ENCODE measurements around the gene C9orf72.

The C9orf72 gene

DNA sequence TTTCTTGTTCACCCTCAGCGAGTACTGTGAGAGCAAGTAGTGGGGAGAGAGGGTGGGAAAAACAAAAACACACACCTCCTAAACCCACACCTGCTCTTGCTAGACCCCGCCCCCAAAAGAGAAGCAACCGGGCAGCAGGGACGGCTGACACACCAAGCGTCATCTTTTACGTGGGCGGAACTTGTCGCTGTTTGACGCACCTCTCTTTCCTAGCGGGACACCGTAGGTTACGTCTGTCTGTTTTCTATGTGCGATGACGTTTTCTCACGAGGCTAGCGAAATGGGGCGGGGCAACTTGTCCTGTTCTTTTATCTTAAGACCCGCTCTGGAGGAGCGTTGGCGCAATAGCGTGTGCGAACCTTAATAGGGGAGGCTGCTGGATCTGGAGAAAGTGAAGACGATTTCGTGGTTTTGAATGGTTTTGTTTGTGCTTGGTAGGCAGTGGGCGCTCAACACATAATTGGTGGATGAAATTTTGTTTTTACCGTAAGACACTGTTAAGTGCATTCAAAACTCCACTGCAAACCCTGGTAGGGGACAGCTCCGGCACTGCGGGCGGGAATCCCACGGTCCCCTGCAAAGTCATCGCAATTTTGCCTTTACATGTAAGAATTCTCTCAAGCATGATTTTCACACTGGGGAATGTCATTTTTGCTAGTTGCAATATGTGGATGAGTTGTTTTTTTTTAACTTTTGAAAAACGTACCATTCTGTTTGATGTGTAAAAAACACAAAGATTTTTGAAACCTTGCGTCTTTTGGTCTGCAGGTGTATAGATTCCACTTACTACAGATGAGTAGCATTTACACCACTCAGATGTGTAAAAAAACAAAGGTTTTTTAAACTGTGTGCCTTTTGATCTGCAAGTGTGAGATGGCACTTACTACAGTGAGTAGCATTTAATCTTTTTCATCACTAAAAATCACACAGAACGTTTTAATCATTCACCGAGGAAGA, 631 bp upstream of the C9orf72 start:
- DNase-seq = peak; percentile 74 to 86 (median 84)

DNA sequence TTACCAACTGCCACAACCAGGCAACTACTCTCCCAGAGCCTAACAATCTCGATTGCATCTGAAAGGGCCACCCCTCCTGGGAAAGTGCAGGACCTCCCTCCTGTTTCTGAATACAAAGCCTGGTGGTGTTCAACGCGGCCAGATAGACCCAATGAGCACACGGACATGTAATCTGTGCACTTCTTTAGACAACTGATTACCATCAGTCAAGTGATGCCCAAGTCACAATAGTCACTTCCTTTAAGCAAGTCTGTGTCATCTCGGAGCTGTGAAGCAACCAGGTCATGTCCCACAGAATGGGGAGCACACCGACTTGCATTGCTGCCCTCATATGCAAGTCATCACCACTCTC, 739 bp downstream of the C9orf72 start:
- no peak for DNase-seq

DNA sequence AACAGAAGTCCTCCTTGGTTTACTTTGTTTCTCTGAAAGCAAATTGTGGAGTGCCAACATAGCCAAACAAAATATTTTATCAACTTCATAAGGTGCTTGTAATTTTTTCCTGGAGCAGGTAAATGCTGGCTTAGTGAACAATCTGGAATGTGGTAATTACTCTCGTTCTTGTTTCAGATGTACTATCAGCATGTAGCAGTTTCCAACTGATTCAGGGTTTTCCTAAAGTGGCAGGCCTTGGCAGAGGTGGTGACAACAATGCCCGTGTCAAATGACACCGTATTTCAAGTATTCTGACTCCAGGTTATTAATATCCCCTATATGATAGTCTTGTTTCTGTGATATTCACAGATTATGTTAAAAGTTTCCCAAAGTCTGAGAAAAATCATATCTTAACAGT, 1.2 kb downstream of the C9orf72 start:
- DNase-seq = no peak

DNA sequence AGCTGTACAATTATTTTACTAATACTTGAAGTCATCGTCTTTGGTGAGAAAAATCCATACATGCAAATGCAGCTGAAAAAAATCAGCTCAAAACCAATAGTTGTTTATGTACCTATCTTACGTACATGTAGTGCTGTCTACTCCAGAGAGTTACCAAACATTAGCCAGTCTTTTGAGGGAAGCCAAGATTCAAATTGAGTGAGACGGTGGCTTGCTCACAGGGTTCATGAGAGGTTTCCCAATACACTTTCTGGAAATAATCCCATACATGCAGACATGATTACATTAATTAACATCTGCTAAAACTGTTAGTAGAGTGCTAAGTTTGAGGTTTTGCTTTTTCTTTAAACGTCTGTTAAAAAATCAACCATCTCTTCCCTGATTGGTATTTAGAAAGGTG, 2.3 kb downstream of the C9orf72 start:
- no peak for DNase-seq

DNA sequence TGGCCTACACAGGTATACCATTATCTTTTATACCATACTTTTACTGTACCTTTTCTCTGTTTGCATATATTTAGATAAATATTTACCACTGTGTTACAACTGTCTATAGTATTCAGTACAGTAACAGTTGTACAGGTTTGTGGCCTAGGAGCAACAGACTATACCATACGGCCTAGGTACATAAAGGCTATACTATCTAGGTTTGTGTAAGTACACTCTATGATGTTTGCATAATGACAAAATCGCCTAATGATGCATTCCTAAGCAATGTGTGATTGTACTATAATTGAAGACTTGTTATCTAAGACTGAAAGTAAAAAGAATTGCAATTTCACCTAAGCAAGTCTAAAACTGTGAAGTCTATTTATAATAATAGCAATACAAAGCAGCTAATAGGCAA, 3.9 kb downstream of the C9orf72 start:
- no peak for DNase-seq

DNA sequence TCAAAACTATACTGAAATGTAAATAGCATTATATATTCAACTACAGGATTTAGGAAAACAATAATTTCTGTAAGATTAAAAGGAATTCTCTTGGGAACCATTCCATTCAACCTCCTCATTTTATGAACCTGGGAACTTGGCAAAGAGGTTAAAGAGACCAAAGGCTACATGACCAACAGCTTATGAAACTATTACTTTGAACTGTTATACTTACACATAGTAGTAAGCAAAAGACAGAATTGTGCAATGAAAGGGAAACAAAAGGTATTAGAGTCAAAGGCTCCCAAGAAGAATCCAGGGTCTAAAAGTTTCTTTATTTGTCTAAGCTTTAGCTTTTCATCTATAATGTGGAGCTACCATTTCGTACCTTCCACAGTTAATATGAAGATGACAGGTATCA, 7.2 kb downstream of the C9orf72 start:
- no peak for DNase-seq

DNA sequence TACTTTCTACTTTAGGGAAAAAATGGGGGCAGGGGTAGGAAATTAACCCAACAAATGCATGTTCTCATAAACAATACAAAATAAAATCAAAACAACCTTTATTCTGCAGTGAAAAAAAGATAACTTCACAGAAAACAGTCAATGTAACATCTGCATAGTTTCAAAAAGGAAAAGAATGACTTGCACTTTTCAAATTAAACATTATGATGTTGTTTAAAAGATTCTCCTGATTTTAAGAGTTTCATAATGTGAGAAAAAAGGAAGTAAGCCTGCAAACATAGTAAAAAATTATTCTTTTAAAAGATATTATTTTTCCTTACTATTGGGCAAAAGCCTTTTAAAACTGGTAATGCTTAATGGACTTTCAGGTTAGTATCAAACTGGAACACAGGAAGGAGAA, 7.6 kb downstream of the C9orf72 start:
- DNase-seq = no peak

DNA sequence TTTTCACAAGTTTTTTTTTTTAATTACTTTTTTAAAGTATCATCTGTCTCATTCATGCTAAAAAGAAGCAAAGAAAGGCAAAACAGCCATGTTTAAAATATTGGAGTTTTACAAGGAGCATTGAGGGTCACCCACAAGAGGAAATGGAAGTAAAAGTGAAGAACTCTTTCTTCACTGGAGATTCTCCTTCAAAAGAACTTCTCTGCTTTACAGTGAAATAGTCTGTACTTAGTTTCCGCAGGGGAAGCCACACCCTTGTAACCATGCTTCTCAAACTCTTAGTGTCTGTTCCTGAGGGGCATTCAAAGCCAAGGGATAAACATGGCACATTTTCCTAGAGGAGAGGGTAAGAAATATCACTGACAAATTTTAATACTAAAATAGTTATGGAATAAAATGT, 8.6 kb downstream of the C9orf72 start:
- no peak for DNase-seq

DNA sequence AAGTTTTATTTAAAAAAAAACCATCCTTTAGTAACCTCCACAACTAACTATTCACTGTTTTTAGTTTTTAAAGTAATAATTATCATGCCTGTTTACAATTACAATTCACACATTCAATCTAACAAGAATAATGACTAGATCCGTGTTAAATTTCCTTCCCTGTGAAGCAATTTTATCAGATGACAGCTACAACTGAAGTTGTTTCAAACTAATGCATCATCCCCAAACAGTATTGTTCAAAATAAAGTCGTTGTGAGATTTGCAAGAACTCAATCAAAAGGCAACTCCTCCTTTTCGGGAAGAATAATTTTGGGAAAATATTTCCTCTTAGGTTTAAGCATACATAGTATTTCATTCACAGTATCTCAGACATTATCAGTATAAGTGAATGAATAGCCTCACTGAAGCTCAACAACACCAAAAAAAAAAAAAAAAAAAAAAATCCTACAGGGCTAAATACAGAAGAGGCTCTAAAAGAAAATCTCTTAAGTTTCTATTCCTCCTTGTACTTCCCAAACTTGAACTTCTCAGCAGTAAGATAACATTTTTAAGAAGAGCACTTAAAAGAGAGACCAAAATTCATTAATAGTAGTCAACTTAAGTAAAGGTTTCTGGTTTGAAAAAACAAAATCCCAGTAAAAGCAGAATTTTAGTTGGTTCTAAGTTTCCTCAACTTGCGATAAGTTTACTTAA, 9.4 kb downstream of the C9orf72 start:
- no peak for DNase-seq

DNA sequence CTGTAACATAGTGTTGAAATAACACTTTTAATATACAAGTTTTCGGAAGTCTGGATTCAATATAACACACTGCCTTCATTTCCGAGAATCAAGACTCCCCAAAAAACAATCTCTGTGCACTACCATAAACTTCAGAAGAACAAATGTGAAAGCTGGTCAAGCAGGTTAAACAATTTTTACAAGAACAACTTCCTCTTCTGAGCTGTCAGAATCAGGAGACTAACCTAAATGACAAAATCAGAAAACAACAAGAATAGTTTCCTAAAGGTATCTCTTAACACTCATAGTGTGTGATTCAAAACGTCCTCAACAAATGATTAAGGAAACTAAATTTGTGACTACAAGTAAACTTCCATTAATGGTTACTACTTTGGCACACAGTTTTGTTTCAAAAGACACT, 11.6 kb downstream of the C9orf72 start:
- DNase-seq = no peak

DNA sequence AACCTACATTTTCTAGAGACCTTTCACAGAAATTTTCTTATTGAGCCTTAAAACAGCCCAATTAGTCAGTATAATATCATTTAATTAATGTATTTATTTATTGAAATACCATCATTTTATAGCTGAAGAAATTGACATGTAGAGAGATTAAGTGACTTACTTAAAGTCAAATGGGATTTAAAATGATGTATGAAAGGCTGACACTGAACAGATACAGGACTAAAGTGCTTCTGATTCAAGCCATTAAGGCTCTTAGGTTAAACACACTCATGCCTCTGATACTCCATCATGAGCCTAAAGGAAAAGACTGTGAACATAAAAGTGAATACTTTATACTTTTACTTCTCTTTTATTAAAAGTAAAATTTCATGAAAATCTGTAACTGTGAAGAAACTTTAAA, 12.8 kb downstream of the C9orf72 start:
- no peak for DNase-seq

DNA sequence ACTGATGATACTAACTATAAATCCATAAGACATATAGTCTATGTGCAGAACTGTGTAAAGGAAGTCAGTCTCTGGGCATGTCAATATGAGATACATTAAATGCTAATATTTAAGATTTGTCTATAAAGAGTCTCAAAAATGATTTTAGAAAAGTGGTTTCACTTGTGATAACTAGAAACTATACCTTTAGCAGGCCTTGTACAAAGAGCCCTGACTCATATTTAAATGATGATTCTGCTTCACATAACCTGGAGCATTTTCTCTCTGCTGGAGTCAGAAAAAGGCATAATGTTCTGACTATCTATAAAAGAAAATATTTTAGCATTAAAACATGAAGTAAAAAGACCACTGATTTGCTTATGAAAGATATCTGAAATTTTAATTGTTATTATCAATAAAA, 15.0 kb downstream of the C9orf72 start:
- no peak for DNase-seq

DNA sequence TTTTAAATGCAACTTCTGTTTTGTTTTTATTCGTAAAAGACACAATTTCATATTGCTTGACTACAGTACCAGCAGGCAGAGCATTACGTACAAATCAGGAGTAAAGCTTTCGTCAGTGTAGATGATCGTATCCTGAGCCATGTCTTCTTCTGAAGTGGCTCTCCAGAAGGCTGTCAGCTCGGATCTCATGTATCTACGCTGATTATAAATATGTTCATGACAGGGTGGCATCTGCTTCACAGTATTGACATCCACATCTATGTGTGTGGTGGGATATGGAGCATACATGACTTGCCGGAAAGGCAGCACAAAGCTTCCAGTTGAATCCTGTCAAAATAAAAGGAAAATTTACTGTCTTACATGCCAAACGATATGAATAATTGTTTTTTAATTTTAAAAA, 16.8 kb downstream of the C9orf72 start:
- no peak for DNase-seq

DNA sequence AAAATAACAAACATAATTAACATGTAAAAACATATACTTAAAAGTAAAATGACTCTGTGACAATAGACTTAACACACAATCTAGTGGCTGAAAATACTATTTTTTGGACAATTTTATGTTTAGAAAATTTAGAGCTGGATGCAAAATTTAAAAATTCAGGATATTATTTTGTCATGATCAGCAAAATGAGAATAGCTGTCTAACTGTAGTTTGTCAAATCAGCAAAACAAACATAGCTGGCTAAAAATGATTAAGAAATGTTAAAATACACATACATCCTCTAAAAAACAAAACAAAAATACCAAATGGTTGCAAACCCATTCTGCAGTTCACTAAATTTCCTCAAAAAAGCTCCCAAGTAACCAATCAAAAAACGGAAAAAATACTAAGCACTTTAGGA, 18.6 kb downstream of the C9orf72 start:
- no peak for DNase-seq

DNA sequence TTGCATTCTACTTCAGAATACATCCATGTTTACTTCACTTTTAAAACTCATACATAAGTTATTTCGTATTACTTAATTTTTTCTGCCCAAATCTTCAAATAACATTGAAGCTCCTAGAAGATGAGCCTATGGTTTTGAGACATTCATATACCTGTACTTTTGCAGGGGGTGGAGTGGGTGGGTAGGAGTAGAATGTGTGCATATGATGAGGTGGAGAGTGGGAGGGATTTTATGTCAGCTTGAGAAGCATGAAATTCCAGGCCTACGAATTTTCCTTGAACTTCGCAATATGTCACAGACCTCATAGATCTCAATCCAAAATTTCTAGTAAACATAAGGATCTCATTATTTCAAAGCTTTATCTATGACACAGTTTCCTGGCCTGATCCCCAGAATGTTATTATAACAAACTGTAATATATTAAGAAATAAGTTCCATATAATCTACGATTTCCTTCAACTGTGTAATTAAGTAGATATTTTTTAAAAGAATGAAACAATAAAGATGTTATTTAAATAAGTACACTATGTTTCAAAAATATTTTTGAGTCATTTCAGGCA, 24.0 kb downstream of the C9orf72 start:
- no peak for DNase-seq

DNA sequence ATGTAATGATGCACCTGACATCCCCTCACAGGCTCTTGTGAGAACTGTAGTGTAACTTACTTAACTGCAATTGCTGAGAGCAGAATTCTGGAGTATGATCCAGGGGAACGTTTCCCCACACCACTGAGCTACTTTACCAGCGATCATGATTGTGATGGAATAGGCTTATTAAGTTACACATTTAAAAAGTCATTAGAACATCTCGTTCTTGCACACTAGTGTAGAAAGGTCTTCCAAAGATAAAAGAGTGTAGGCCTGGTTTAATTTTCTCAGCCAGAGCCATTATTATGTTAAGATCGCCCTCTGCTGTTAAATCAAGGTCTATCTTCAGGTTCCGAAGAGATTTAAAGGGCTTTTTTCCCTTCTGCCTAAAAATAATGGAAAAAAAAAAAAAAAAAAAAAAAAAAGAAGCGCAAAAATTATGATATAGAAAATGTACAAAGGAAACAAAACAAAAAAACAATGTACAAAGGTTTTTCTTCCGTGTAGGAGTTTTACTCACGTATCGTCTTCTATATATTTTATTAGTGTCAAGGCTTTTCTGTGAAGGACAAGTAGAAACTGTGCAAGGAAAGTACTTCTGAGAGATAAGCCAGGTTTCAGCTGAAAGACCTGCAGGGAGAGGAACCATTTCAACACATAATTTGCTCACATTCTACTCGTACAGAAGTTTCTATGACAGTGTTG, 25.1 kb downstream of the C9orf72 start:
- no peak for DNase-seq

DNA sequence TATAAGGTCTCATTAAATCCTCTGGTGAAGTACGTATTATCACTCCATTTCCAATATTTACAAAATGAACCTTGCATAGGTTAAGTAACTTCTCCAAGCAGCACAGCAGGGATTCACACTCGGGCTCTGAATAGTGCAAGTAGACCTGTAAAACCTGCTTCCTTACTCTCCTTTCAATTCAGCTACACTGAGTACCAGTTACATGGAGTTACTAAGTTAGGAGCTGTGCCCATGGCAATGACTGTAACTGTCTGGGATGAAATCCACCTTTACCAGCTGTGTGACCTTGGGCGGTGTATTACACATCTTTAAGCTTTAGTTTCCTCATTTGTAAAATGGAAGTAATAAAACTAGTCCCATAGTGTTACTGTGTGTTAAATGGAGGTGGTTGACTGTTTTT, 27.8 kb downstream of the C9orf72 start:
- no peak for DNase-seq

DNA sequence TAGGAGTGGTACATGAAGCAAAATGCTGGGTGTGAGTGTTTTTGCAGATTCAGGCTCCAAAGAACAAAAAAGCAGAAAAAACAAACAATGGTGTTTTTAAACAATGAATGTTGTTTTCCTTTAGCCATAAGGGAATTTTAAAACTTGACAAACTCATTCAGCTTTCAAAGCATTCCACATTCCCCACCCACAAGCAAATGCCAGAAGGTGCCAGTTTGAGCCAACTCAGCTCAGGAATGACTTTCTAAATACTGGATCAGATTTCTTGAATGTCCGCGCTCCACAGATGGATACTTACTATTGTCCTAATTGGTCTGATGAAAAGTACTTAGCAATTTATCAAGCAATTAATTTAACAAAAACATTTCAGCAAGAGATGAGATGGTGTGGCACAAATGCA, 30.8 kb downstream of the C9orf72 start:
- DNase-seq = no peak

DNA sequence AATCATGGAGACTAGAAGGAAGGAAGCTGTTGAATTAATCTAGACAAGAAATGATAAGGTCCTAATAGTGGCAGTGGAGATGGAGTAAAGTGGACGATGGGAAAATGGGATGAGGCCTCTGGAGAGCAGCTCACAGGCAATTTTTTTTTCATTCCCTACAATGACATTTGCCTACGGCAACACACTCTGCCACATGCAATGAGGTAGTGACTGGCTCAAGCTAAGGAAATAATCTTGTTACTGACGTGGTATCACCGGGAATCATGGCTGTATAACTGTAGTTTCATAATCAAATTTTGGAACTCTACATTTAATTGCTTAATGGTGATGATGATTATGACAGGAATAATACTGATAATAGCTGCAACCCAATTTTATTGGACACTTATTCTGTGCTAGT, 31.5 kb downstream of the C9orf72 start:
- DNase-seq = no peak

DNA sequence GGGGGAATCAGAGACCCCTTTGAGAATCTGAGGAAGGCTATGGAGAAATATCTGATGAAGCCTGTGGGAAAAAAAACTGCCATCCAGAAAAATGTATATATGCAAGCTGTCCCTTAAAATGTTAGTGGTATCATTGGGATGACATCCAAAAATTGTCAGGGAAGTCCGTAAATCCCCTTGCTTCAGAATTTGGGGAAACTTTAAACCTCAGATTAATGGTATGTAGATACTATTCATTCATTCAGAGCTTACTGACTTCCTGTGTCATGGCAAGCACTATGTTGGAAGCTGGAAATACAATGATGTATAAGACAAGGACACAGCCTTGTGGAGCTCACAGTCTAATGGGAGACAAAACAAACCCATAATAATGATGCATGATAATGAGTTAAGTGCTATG, 32.8 kb downstream of the C9orf72 start:
- no peak for DNase-seq

DNA sequence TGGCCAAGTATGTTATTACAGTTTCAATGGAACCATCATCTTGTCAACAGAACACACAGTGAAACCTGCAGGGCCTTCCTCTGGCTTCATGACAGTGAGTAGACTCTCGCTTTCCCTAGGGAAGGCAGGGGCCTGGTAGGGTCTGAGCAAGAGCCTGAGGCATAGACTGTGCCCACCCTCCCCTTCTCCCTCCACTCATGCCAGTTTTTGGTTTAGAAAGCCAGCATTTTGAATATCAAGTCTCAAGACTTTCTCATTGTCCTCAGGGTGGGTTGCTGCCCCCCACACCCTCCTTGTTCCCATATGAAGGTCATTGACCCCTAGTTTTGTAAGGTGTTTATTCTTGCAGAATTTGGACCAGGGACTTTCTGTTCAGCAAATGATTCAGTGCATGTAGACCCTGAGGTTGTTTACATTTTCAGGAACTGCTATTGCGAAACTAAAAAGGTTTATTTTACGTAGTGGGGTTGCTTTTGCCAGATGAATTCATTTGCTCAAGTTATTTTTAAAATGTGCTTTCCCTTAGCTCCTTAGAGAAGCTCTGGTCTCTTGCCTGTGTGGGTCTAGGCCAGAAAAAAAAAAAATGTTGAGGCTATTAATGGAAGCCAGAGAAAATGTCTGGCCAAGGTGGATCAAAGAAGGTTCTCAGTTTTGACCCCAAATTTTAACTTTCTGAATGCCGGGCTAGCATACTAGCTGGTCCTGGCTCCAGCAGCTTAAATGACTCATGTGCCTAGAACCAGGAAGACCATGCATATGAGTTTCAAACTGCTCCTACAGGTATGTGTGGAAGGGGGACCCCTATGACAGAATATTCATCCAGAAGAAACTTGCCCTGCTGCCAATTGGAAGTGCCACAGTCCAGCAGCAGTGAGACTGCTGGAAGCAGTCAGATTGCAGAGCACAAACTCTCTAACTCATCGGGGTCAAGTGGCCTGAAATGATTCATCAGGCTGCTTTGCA, 33.5 kb downstream of the C9orf72 start:
- no peak for DNase-seq

DNA sequence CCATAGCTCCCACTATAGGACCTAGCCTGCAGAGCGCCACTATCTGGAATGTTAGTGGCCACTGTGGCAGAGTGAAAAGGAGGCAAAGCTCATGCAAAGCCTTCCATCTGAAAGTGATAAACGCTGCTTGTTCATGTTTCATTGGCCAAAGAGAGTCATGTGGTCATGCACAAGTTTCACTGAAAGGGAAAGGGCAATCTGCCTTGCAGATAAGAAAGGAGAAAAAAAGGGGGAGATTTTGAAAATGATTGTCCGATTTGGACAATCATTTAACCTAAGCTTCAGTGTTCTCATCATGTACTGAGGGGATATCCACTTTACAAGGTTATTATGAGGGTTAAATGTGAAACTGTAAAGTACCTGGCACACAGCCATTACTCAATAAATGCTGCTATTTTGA, 34.6 kb downstream of the C9orf72 start:
- DNase-seq = no peak

Data from activated naive CD4-positive, alpha-beta T cell (primary cell).